Hematopoietic multipotent progenitor cell treated with erythropoietin and hydrocortisone succinate and interleukin-3 and kit ligand, for 8 days (in vitro differentiated cells): ENCODE data around the gene CDX2.
"Not testable (repeated sequence)": the region's sequence is repeated elsewhere in the genome, so short reads cannot be mapped to it uniquely, and the experiment has no call there.

Experiments used
- DNase-seq: peaks from one replicate; pipeline ENCODE4 v3.0.0-alpha.2; 2015

Gene CDX2

GRCh38 chr13:27969082-27969865 is at the start of gene CDX2:
Gene CDX2 (minus strand): TSS chr13:27969315. CDS start chr13:27969006, 309 bp downstream.
- DNase-seq: no peak

- no peak for DNase-seq
Measured at GRCh38 chr13:28014301-28014700, 45.2 kb upstream of the CDX2 start.

- no peak for DNase-seq
Measured at GRCh38 chr13:28013482-28013881, 44.4 kb upstream of the CDX2 start.

- no peak for DNase-seq
Measured at GRCh38 chr13:28012896-28013295, 43.8 kb upstream of the CDX2 start.

- no peak for DNase-seq
Measured at GRCh38 chr13:28012383-28012782, 43.3 kb upstream of the CDX2 start.

- DNase-seq: no peak
Measured at GRCh38 chr13:28010046-28010445, 40.9 kb upstream of the CDX2 start.

- DNase-seq: not testable (repeated sequence)
Measured at GRCh38 chr13:28005016-28005415, 35.9 kb upstream of the CDX2 start.

- DNase-seq: no peak
Measured at GRCh38 chr13:28002886-28003698, 34.0 kb upstream of the CDX2 start.

- DNase-seq: no peak
Measured at GRCh38 chr13:28001837-28002473, 32.8 kb upstream of the CDX2 start.

GRCh38 chr13:28001049-28001448 is 31.9 kb upstream of the CDX2 start:
- DNase-seq: no peak

GRCh38 chr13:28000567-28000966 is 31.5 kb upstream of the CDX2 start:
- no peak for DNase-seq

GRCh38 chr13:27997904-27998522 is 28.9 kb upstream of the CDX2 start:
- peak; percentile 61 for DNase-seq

- no peak for DNase-seq
Measured at GRCh38 chr13:27991881-27992280, 22.8 kb upstream of the CDX2 start.

GRCh38 chr13:27988520-27988919 is 19.4 kb upstream of the CDX2 start, which contains the start of gene URAD:
Gene URAD (minus strand): TSS chr13:27988693. CDS start chr13:27988637, 56 bp downstream.
- no peak for DNase-seq

GRCh38 chr13:27985600-27985999 is 16.5 kb upstream of the CDX2 start:
- DNase-seq: no peak

- DNase-seq: no peak
Measured at GRCh38 chr13:27982361-27982760, 13.2 kb upstream of the CDX2 start.

GRCh38 chr13:27981006-27981708 is 12.0 kb upstream of the CDX2 start:
- no peak for DNase-seq

GRCh38 chr13:27980280-27980998 is 11.3 kb upstream of the CDX2 start:
- no peak for DNase-seq

GRCh38 chr13:27979765-27980279 is 10.7 kb upstream of the CDX2 start:
- no peak for DNase-seq

GRCh38 chr13:27979001-27979643 is 10.0 kb upstream of the CDX2 start:
- no peak for DNase-seq
